ENCODE data around the gene CNPPD1. TPM values are rescaled to one million over a fixed set of nuclear protein-coding genes. Genes with fewer than 3 reads are reported as not detected.

CNPPD1 gene
- total RNA-seq, 1 experiment from 2014 or later = 34.7 TPM

DNA sequence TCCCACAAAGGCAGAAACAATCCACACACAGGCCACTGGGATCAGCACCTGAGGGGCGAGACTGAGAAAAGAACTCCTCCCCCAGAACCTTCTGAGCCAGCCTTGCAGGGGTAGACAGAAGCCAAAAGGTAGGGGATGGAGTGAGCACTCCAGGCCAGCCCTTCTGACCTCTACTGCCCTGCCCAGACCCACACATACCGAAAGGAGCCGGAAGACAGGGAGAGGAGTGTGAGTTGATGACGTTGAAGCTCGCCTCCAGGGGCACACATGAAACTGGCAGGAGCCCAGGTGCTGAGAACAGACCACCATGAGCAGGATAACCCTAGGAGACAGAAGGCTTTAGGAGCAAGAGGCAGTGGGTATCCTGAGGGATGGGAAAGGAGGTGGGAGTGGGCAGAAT is 8.7 kb downstream of the CNPPD1 start:
- in situ Hi-C loops (cut with HindIII; ENCODE audit: low sequenced_read_pairs) = no loop called here
- no peak for DNase-seq (ENCODE audit: low spot score)

GRCh38 chr2:219165058-219165911 is 11.4 kb downstream of the CNPPD1 start:
- no peak for DNase-seq (ENCODE audit: low spot score)
- in situ Hi-C loops (cut with HindIII; ENCODE audit: low sequenced_read_pairs) = no loop called here

DNA sequence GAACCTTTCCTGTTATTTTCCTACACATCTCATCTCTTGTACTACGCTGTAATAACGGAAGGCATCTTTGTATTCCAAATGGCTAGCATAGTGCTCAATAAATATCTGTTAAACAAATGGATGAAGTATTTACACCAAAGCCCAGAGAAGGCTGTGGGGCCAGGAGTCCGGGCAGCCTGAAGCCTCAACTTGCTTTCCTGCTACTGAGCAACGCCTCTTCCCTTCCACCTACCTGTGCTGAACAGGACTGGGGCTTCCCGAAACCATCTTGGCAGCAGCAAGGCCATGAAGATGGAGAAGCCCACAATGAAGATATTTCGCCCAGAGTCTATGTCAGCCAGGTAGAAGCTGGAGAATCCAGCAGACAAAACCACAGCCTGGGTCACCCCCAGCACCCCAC is 13.6 kb downstream of the CNPPD1 start:
- in situ Hi-C loops (cut with HindIII; ENCODE audit: low sequenced_read_pairs) = no loop called here
- DNase-seq (ENCODE audit: low spot score) = no peak

- in situ Hi-C loops (cut with HindIII; ENCODE audit: low sequenced_read_pairs) = no loop called here
- DNase-seq (ENCODE audit: low spot score) = no peak
Measured at GRCh38 chr2:219161097-219161496, 15.6 kb downstream of the CNPPD1 start.

GRCh38 chr2:219160186-219161017 is 16.3 kb downstream of the CNPPD1 start, which contains the start of gene NHEJ1:
NHEJ1 (minus strand) TSS chr2:219160815; CDS start chr2:219158362, 2,453 bp downstream.
- in situ Hi-C loops (cut with HindIII; ENCODE audit: low sequenced_read_pairs) = no loop called here
- peak; percentile 96 for DNase-seq (ENCODE audit: low spot score)

GRCh38 chr2:219159771-219160185 is 16.9 kb downstream of the CNPPD1 start:
- in situ Hi-C loops (cut with HindIII; ENCODE audit: low sequenced_read_pairs) = no loop called here

DNA sequence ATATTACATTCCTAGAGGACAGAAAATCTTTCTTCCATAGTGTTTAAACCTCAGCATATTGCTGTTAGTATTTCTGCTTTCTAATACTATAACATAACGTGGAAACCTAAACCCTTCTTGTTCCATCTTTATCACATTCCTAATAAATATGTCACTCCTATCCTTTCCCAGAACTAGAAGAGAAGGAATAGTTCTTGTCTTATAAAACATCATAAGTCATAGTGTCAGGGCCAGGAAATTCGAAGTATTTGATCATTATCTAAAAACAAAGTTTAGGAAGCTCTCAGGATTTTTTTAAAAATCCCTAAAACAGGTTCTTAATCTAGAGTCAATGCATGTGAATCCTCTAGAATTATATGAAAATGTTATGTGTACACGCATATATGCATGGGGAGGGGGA is 18.1 kb downstream of the CNPPD1 start:
- in situ Hi-C loops (cut with HindIII; ENCODE audit: low sequenced_read_pairs) = no loop called here
- DNase-seq (ENCODE audit: low spot score) = no peak

More at GRCh38 chr2:219159771-219160185, 16.9 kb downstream of the CNPPD1 start:
- DNase-seq (ENCODE audit: low spot score) = no peak

- in situ Hi-C loops (cut with HindIII; ENCODE audit: low sequenced_read_pairs) = no loop called here
- DNase-seq (ENCODE audit: low spot score) = no peak
Measured at GRCh38 chr2:219158025-219158424, 18.7 kb downstream of the CNPPD1 start.

- in situ Hi-C loops (cut with HindIII; ENCODE audit: low sequenced_read_pairs) = no loop called here
- DNase-seq (ENCODE audit: low spot score) = no peak
Measured at GRCh38 chr2:219157396-219157795, 19.3 kb downstream of the CNPPD1 start.

- in situ Hi-C loops (cut with HindIII; ENCODE audit: low sequenced_read_pairs) = no loop called here
- peak; percentile 82 for DNase-seq (ENCODE audit: low spot score)
Measured at GRCh38 chr2:219155054-219155644, 21.6 kb downstream of the CNPPD1 start.

DNA sequence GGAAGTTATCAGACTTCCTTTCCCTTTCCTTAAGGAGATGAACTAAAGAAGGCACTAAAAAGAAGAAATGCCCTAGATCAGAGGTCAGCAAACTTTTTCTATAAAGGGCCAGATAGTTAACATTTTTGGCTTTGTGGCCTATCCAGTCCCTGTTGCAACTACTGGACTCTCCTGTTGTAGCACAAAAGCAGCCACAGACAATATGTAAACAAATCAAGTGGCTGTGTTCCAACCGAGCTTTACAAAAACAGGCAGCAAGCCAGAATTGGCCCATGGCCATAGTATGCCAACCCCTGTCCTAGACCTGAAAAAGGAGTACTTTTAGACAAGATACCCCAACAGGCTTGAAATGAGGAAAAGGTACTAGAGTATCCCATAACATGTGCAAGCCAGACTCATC is 27.1 kb downstream of the CNPPD1 start:
- in situ Hi-C loops (cut with HindIII; ENCODE audit: low sequenced_read_pairs) = no loop called here
- no peak for DNase-seq (ENCODE audit: low spot score)

DNA sequence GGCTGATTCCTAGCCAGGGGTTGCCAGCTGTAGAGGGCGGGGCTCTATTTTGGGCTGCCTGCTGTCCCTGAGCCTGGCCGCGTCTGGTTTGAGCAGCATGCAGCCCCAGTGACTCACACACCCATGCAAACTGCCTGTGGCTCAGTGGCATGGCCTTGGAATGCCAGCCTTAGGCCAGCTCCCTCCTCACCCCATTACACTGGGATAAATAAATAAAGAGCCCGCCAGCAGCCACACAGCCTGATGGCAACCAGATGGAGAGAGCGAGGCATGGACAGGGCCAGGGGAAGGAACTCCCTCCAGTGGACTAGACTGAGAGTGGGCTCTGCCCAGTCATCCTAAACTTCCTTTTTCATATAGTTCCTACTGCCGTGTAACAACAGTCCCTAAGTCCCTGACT is 34.4 kb downstream of the CNPPD1 start:
- DNase-seq (ENCODE audit: low spot score) = no peak
- in situ Hi-C loops (cut with HindIII; ENCODE audit: low sequenced_read_pairs) = no loop called here

DNA sequence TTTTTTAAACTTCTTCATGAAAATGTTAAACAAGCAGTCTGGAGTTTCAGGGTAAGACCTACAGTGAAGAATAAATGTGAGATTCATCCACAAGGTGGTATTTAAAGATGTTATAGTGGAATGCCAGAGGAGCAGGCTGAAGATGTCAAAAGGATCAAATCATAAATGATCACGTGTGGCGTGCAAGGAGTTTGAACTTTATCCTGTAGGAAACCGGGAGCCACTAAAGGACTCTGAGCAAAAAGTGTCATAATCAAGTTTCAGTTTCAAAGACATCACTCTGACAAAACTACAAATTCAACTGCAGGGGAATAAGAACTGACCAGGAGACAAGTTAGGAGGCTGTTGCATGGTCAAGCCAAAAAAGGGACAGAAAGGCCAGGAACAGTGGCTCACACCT is 36.0 kb downstream of the CNPPD1 start:
- in situ Hi-C loops (cut with HindIII; ENCODE audit: low sequenced_read_pairs) = no loop called here
- DNase-seq (ENCODE audit: low spot score) = no peak

- in situ Hi-C loops (cut with HindIII; ENCODE audit: low sequenced_read_pairs) = no loop called here
- no peak for DNase-seq (ENCODE audit: low spot score)
Measured at GRCh38 chr2:219133976-219134375, 42.7 kb downstream of the CNPPD1 start.

GRCh38 chr2:219131744-219132143 is 45.0 kb downstream of the CNPPD1 start:
- in situ Hi-C loops (cut with HindIII; ENCODE audit: low sequenced_read_pairs) = no loop called here

DNA sequence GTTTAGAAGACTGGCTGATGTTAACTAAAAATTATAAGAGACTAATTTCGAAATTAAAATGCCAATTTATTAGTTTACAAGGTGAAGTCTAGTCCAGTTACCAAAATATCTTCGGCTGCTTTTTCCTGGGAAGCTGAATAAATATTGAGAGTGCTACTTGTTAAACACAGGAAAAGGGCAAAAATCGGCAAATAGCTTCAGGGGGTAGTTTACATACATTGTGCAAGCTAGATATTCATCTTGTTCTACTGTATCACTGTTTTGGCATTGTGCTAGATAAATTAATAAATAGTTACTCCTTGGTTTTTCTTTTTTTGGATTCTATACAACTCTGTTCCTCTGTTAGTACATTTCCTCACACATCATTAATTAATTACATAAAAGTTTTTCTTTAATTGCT is 45.4 kb downstream of the CNPPD1 start:
- DNase-seq (ENCODE audit: low spot score) = no peak
- in situ Hi-C loops (cut with HindIII; ENCODE audit: low sequenced_read_pairs) = no loop called here

More at GRCh38 chr2:219131744-219132143, 45.0 kb downstream of the CNPPD1 start:
- DNase-seq (ENCODE audit: low spot score) = no peak

- no peak for DNase-seq (ENCODE audit: low spot score)
- in situ Hi-C loops (cut with HindIII; ENCODE audit: low sequenced_read_pairs) = no loop called here
Measured at GRCh38 chr2:219129589-219129988, 47.1 kb downstream of the CNPPD1 start.

- no peak for DNase-seq (ENCODE audit: low spot score)
- in situ Hi-C loops (cut with HindIII; ENCODE audit: low sequenced_read_pairs) = no loop called here
Measured at GRCh38 chr2:219128396-219128795, 48.3 kb downstream of the CNPPD1 start.

DNA sequence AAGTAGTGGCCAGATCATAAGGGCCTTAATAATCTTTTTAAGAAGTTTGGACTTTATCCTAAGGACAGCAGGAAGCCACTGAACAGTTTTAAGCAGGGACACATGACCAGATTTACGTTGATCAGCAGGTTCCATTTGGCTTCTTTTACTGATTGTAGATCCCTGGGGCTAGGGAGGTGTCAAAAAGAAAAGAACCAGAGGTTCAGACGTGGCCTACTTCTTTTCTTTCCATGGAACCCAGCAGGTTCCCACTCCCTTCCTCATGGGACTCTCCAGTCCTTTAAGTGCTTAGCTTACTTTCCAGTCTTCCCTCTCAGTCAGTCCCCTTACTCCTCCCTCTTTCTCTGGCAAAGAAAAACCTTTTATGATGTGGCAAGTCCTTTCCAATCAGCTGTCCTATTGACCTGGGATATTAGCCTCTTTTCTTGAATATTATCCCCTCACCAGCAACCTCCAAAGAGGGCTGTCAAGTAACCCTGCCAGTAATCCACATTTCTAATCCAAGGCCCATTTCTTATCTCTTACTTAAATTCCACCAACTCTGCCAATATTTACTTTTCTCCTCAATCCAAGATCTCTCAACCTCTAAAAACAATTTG is 49.6 kb downstream of the CNPPD1 start:
- DNase-seq (ENCODE audit: low spot score) = no peak
- in situ Hi-C loops (cut with HindIII; ENCODE audit: low sequenced_read_pairs) = no loop called here

Data from G401 (cell line).